Right atrium auricular region (tissue), 2 donors: Measurements from ENCODE around the gene WASHC1. TPM values are rescaled to one million over a fixed set of nuclear protein-coding genes. Genes with fewer than 3 reads are reported as not detected.
"Not testable (repeated sequence)": the region's sequence is repeated elsewhere in the genome, so short reads cannot be mapped to it uniquely, and the experiment has no call there.

Experiments used
- DNase-seq: peaks from one replicate; pipeline ENCODE4 v3.0.0-alpha.2; 2019; ENCODE audit warnings: low spot score
- H3K27ac ChIP-seq, 2 donors: fragments of 200-600 bp; sonication (generic); 1 replicate in 1 of 2; 2 replicates in 1 of 2; pipeline ENCODE4 v1.5.1; 2016 to 2019
- H3K27me3 ChIP-seq, 2 donors: fragments of 200-600 bp; sonication (generic); one replicate each; pipeline versions ENCODE4 v1.5.1 to v1.6.0; 2017 to 2019
- H3K36me3 ChIP-seq: fragments of 200-600 bp; sonication (generic); one replicate; pipeline ENCODE4 v1.5.1; 2016
- H3K4me1 ChIP-seq, 2 donors: fragments of 200-600 bp; sonication (generic); one replicate each; pipeline versions ENCODE4 v1.5.1 to v1.6.0; 2017 to 2019
- H3K4me3 ChIP-seq, 2 donors: fragments of 200-600 bp; sonication (generic); 1 replicate in 1 of 2; 2 replicates in 1 of 2; pipeline ENCODE4 v1.5.1; 2017 to 2019; ENCODE audit warnings: mild to moderate bottlenecking in 1 of 2, moderate library complexity in 1 of 2
- H3K9me3 ChIP-seq, 2 donors: fragments of 200-600 bp; sonication (generic); one replicate each; pipeline ENCODE4 v1.5.1; 2019
- total RNA-seq, 2 donors: library from RNA; depleted of rRNA; stranded (reverse); fragments of >200 nt; gene quantifications; one replicate each; pipeline ENCODE4 v1.1.0, GENCODE V29; 2016

WASHC1 gene, protein sequence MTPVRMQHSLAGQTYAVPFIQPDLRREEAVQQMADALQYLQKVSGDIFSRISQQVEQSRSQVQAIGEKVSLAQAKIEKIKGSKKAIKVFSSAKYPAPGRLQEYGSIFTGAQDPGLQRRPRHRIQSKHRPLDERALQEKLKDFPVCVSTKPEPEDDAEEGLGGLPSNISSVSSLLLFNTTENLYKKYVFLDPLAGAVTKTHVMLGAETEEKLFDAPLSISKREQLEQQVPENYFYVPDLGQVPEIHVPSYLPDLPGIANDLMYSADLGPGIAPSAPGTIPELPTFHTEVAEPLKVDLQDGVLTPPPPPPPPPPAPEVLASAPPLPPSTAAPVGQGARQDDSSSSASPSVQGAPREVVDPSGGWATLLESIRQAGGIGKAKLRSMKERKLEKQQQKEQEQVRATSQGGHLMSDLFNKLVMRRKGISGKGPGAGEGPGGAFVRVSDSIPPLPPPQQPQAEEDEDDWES
- total RNA-seq, result 1 to 10 TPM; 2.4 to 3.3 TPM

DNA sequence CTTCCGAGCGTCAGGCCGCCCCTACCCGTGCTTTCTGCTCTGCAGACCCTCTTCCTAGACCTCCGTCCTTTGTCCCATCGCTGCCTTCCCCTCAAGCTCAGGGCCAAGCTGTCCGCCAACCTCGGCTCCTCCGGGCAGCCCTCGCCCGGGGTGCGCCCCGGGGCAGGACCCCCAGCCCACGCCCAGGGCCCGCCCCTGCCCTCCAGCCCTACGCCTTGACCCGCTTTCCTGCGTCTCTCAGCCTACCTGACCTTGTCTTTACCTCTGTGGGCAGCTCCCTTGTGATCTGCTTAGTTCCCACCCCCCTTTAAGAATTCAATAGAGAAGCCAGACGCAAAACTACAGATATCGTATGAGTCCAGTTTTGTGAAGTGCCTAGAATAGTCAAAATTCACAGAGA is at the start of gene WASHC1:
Gene WASHC1 (minus strand): TSS at position 101 of the 400 bp plus-strand sequence. CDS start 4,457 bp downstream, outside the sequence.
- DNase-seq, H3K36me3 ChIP-seq, H3K27me3 ChIP-seq, H3K9me3 ChIP-seq, H3K4me1 ChIP-seq, H3K27ac ChIP-seq: not testable (repeated sequence)
- H3K4me3 ChIP-seq, result peak within 1 kb of the TSS; percentile 58

DNA sequence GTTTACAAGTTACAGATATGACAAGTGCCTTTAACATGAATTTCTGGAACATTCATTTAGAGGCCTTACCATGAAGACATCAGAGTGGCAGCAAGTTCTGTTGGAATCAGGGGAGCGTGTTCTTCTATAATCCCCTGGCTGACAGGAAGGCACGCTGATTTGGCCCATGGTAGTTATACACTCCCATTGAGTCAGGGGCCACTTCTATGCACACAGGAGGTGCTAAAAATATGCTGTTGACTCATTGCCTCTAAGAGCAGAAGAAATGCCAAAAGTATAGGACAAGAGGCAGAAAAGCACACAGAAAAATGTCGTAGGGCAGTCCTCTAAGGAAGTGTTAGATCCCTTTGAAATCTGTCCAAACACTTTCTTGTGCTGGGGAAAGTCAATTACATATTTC is 49.1 kb upstream of the WASHC1 start:
- not testable (repeated sequence) for H3K27ac ChIP-seq, DNase-seq, H3K4me1 ChIP-seq, H3K27me3 ChIP-seq, H3K4me3 ChIP-seq, H3K36me3 ChIP-seq, H3K9me3 ChIP-seq

DNA sequence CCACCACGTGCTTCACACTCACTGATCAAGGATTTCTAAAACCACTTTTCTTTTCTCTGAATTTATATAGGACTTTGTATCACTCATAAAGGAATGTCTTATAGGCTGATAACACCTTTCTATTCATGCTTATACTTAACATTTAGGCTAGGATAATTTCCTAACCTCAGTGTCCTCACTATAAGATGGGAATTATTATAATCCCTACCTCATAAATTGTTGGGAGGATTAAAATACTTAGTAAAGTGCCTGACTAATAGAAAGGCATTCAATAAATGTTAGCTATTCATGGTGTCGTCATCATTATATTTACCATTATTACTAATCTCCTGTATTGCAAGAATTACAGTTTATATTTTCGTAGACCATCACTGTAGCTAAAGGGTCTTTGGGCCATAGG is 47.1 kb upstream of the WASHC1 start:
- H3K4me1 ChIP-seq, DNase-seq, H3K4me3 ChIP-seq, H3K27ac ChIP-seq, H3K9me3 ChIP-seq, H3K36me3 ChIP-seq, H3K27me3 ChIP-seq: not testable (repeated sequence)

DNA sequence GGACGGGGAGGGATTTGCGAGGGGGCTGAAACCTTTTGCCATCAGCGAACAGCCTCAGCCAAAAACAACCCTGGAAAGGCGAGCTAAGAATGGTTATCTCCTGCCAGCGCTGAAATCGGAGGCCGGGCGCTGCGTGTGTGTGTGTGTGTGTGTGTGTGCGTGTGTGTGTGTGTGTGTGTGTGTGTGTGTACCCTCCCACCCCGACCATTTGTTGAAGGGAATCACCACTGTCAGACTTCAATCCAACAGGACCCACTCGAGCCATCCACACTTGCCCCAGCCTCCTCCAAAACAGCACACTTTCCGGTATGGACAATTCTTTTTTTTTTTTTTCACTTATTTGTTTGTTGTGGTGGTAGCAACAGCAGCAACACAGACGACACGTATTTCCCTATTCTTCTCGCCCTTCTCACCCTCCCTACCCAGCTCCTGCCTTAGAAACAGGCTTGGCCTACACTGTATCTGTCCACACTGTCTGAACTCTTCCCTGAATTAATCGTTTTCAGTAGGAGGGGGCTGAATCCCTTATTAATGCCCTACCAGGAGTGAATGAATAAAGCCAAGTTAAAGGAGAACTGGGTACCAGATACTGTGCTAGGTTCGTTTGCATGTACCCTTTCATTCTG is 44.8 kb upstream of the WASHC1 start:
- DNase-seq, H3K4me1 ChIP-seq, H3K9me3 ChIP-seq, H3K36me3 ChIP-seq, H3K27me3 ChIP-seq: not testable (repeated sequence)
- Histone ChIP-seq H3K27ac (peak overlapping the region in 1 of 2 donors; percentile 50), H3K4me3 (peak overlapping the region; percentile 25 to 41)

DNA sequence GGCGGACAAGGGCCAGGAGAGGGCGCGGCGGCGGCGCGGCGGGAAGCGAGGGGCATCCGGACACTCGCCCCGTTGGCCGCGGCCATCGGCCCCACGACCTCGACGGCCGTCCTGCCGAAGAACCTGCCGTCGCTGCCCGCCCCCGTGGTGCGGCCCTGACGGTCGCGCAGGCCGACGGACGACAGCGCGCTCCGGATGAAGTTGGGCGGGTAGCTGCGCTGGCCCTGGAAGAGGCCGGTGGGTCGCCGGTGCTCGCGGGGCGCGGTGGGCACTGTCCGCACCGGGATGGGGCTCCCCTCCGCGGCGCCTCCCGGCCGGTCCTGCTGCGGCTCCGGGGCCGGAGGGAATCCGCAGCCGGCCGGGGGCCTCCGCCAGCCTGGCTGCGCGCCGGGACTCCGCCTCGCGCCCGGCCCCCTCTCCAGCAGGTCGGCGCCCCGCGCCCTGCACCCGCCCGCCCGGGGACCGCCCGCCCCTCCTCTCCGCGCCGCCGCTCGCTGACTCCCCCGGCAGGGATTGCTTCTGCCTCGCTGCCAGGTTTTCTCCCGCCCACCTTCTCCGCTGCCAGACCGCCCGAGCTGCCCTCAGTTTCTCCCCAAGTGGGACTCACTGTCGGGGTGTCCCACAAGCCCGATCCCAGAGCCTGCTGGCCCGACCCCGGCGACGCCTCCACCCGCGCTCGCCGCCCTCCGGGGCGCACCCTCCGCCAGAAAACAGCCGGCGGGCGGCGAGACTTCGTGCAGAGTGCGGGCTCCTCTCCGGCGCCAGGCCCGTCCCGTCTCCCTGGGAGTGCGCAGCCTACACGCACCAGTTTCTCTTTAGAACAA is 44.0 kb upstream of the WASHC1 start:
- DNase-seq, H3K27me3 ChIP-seq, H3K4me1 ChIP-seq, H3K36me3 ChIP-seq, H3K9me3 ChIP-seq: not testable (repeated sequence)
- peak overlapping the region; percentile 25 to 41 for H3K4me3 ChIP-seq
- H3K27ac ChIP-seq, result peak overlapping the region in 1 of 2 donors; percentile 50

DNA sequence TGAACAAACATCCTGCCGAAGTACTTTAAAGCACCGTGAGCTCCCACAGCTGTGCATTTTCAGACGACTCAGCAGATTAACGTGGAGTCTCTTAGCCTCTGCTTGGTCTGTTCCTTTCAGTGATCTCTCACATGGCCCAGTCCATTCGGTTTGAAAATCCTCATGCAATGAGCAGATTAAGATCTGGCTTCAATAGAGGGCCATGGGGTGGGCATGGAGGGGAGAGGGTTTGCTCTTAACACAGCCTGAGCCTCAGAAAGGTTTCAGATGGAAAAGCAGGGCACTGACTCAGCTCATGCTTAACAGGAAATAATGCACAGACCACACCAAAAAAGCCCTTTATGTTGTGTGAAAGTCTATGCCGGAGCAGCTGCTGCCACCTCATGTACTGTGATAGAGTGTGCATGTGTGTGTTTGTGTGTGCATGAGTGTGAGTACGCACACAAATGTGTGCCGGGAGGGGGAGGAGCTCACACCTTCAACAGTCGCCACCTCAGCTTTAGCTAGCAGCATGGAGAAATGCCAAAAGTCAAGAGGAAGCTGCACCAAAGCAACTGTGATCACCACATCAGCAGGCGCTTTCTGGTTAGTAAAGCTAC is 33.9 kb upstream of the WASHC1 start:
- H3K27me3 ChIP-seq, H3K4me3 ChIP-seq, H3K27ac ChIP-seq, H3K9me3 ChIP-seq, DNase-seq, H3K36me3 ChIP-seq, H3K4me1 ChIP-seq: not testable (repeated sequence)

DNA sequence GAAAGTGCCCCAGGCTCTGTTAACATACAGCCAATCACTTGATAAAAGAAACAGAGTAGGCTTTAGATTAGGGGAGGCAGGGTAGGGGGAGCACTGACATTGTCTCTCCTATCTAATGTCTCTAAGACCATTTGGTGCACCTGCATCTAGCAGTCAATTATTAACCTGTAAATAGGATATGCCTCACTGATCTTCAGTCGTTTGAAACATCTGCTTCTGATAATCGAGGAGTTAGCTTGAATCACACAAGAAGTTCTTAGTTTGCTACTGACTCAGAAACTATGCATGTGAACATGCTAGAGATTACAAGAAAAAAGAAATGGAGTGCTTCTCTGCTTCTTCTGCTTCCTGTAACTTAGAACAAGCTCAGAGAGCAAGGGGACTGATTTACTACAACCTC is 23.4 kb upstream of the WASHC1 start:
- H3K4me3 ChIP-seq, H3K27me3 ChIP-seq, H3K9me3 ChIP-seq, H3K36me3 ChIP-seq, H3K4me1 ChIP-seq, DNase-seq, H3K27ac ChIP-seq: not testable (repeated sequence)

DNA sequence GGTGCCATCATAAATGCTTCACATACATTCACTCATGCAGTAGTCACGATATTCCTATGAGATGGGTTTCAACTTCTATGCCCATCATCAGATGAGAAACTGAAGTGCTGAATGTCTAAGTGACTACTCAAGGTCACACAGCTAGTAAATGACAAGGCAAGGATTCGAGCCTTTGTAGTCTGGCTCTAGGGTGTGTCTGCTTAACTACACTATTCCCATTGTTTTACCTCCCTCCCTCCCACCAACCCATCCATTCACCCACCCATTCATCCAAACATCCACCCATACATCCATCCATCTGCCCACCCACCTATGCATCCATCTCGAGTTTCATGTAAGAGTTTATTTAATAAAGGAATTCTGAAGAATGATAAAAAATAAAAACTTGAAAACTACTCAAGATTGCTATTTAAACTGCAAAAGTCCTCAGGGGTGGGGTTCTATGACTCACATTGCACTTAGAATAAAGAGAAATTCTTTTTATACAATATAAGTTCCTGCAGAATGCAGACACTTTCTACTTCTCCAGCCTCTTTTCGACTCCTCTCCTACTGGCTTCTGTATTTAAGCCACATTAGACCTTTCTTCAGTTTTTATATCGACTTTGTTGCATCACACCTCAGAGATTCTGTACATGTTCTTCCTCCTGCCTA is 19.1 kb upstream of the WASHC1 start:
- H3K4me3 ChIP-seq, H3K27ac ChIP-seq, DNase-seq, H3K9me3 ChIP-seq, H3K4me1 ChIP-seq, H3K36me3 ChIP-seq, H3K27me3 ChIP-seq: not testable (repeated sequence)

DNA sequence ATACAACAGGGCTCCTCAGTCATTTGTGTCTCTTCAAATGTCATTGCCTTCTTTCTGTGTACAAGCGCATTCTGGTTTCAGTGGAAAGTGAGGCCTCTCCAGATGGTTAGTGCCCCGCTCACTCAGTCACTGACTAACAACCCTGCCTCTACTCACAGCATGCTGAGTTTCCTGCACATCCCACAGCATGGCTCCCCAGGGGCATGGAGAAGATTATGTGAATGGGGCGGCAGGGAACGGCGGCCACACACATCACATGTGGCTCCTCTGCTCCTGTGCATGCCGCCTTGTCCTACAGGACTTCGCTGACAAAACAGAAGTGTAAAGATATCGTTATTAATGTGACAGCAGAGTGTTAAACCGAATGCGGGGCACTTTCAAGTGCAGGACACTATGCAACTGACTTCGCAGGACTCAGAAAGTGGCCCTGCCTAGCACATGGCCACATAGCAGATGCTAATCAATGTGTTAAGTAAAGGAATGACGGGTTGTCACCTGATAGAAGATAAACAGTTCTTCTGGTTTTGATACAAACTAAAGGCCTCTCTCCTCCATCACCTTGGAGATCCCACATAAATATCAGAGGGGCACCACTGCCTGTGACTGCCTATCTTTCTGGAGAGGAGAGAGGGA is 17.5 kb upstream of the WASHC1 start:
- not testable (repeated sequence) for H3K4me1 ChIP-seq

DNA sequence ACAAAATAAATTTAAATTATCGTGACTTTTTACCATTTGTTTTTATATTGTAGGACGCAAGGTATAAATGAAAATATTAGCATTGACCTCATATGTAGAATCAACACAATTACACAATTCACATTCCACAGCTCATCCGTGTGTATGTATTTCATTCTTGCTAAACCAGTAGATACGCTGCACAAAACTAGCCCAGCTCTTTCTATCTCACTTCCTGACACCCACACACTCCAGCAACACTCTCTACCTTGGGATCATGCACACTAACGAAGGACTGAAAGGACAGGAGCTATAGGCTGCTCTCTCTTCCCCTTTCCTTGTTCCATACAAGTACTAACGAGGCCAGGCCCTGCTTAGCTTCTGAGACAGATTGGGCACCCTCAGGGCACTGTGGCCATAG is 16.9 kb upstream of the WASHC1 start:
- H3K4me3 ChIP-seq, H3K4me1 ChIP-seq, H3K27ac ChIP-seq, H3K27me3 ChIP-seq, DNase-seq, H3K36me3 ChIP-seq, H3K9me3 ChIP-seq: not testable (repeated sequence)

More for the DNA sequence above, 17.5 kb upstream of the WASHC1 start:
- not testable (repeated sequence) for H3K4me3 ChIP-seq, H3K27me3 ChIP-seq, H3K36me3 ChIP-seq, DNase-seq, H3K27ac ChIP-seq, H3K9me3 ChIP-seq

DNA sequence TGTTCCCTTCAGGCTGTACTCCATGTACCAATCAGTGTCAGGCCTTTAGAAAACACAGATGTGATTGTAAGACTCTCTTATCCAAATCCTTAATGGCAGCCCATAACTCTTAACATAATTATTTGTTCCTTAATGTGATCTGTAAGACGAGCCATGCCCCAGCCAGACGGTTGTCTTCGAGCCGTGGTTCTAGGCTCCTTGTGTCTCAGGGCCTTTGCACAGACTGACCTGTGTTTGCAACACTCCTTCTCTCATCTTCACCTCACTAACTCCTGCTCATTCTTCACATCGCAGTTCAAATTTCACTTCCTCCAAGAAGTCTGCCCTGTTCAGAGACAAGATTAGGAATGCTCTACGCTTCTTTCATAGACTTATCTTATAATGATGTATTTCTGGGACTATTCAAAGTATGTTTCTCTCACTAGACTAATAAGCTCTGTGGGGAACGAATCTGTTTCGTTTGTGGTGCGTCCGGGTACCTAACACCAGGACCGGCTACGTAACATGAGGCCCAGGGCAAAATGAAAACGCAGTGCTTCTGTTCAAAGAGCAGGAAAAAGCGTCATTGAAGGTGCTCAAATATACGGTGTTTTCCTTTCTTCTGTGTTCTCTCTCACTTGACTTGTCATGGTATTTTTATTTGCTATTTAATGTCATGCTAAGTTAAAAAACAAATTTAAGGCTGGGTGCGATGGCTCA is 16.1 kb upstream of the WASHC1 start:
- not testable (repeated sequence) for H3K36me3 ChIP-seq, H3K4me3 ChIP-seq, DNase-seq, H3K9me3 ChIP-seq, H3K27ac ChIP-seq, H3K27me3 ChIP-seq, H3K4me1 ChIP-seq

DNA sequence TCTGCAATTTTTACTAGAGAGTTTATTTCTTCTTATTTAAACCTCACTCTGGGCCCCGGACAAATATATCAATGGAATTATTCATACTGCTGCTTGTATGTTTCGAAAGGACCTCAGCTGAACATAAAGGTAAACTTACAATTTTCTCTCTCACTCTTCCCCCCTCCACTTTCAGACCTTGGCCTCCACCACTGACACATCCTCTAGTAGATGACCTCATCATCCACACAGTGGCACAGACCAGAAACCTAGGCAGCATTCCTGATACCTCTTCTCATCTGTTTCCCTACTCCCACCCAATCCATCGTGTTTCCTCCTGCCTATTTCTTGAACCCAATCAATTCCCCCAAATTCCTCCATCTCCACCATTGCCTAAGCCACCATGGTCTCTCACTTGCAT is 15.2 kb upstream of the WASHC1 start:
- not testable (repeated sequence) for H3K4me1 ChIP-seq, H3K4me3 ChIP-seq, DNase-seq, H3K27ac ChIP-seq, H3K9me3 ChIP-seq, H3K36me3 ChIP-seq, H3K27me3 ChIP-seq

DNA sequence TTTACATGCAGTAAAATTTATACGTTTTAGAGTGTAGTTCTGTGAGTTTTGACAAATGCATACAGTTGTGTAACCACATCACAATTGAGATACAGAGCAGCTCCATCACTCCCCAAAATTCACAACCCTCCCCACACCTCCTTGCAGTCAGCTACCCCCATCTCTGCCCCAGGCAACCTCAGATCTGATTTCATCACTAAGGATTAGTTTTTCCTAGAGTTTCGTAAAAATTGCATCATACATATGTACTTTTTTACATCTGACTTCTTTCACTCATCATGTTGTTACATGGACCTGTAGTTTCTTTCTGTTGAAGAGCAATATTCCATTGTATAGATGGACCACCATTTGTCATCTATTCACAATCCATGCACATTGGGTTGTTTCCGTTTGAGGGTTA is 14.4 kb upstream of the WASHC1 start:
- H3K4me3 ChIP-seq, H3K9me3 ChIP-seq, H3K27ac ChIP-seq, DNase-seq, H3K4me1 ChIP-seq, H3K27me3 ChIP-seq, H3K36me3 ChIP-seq: not testable (repeated sequence)
